PC-9 (cell line): Measurements from ENCODE around the gene PET100. TPM values are rescaled to one million over a fixed set of nuclear protein-coding genes. Genes with fewer than 3 reads are reported as not detected.

Experiments
- BruUV-seq: library from RNA; stranded (reverse); fragments of 400-500 nt; replicated peaks from 2 replicates; lab custom pipeline; 2021; lab: Mats Ljungman, UMichigan
- CTCF ChIA-PET: fragments of 300-600 bp; sonication (Branson Sonifier 250); formaldehyde crosslinking; loops from one replicate; lab custom pipeline; 2022; ENCODE audit warnings: antibody characterized with exemption; lab: Charles Lee
- POLR2A ChIA-PET: fragments of 300-600 bp; sonication (Branson Sonifier 250); formaldehyde crosslinking; loops from one replicate; lab custom pipeline; 2022; ENCODE audit warnings: antibody characterized with exemption; ENCODE audit not compliant: unreplicated experiment; lab: Charles Lee
- DNase-seq, 2 experiments: peaks; one replicate each; pipeline versions ENCODE4 v3.0.0 to v3.0.0-alpha.2; 2015 to 2022; ENCODE audit warnings: mixed read lengths in 1 of 2
- H2AFZ ChIP-seq: fragments of 200-600 bp; sonication (generic); 2 replicates; pipeline ENCODE4 v1.8.1; 2017; ENCODE audit warnings: antibody characterized with exemption
- H3F3A ChIP-seq: fragments of 200-600 bp; sonication (generic); 2 replicates; pipeline ENCODE4 v1.8.1; 2017; ENCODE audit warnings: antibody characterized with exemption, mild to moderate bottlenecking, low read depth; ENCODE audit not compliant: insufficient read depth
- H3K27ac ChIP-seq: fragments of 200-600 bp; sonication (generic); 2 replicates; pipeline ENCODE4 v1.6.1; 2016; ENCODE audit warnings: mixed run types
- H3K27me3 ChIP-seq: fragments of 200-600 bp; sonication (generic); 2 replicates; pipeline ENCODE4 v1.6.1; 2016; ENCODE audit warnings: low read depth, mixed run types; ENCODE audit not compliant: insufficient read depth
- H3K36me3 ChIP-seq: fragments of 200-600 bp; sonication (generic); 2 replicates; pipeline ENCODE4 v1.6.1; 2016; ENCODE audit warnings: low read depth, mixed run types
- H3K4me1 ChIP-seq: fragments of 200-600 bp; sonication (generic); replicated peaks from 2 replicates; pipeline ENCODE4 v1.6.1; 2016; ENCODE audit warnings: mixed run types; ENCODE audit not compliant: insufficient read depth
- H3K4me2 ChIP-seq: fragments of 200-600 bp; sonication (generic); 2 replicates; pipeline ENCODE4 v1.6.1; 2017; ENCODE audit warnings: mixed run types
- H3K4me3 ChIP-seq: fragments of 200-600 bp; sonication (generic); 2 replicates; pipeline ENCODE4 v1.6.1; 2016; ENCODE audit warnings: mixed run types
- H3K79me2 ChIP-seq: fragments of 200-600 bp; sonication (generic); 2 replicates; pipeline ENCODE4 v1.6.1; 2017; ENCODE audit warnings: low read depth, mixed run types
- H3K9me2 ChIP-seq: fragments of 200-600 bp; sonication (generic); 2 replicates; pipeline ENCODE4 v1.8.1; 2017; ENCODE audit warnings: mild to moderate bottlenecking; ENCODE audit not compliant: insufficient read depth
- H3K9me3 ChIP-seq: fragments of 200-600 bp; sonication (generic); 2 replicates; pipeline ENCODE4 v1.8.1; 2016; ENCODE audit warnings: low read depth; ENCODE audit not compliant: insufficient read depth
- H4K20me1 ChIP-seq: fragments of 200-600 bp; sonication (generic); 2 replicates; pipeline ENCODE4 v1.8.1; 2017; ENCODE audit not compliant: insufficient read depth
- EZH2 ChIP-seq: fragments of 200-600 bp; sonication (generic); IDR thresholded peaks from 2 replicates; pipeline ENCODE4 v1.8.0; 2017; ENCODE audit warnings: antibody characterized with exemption, low read depth
- intact Hi-C: fragments of 100-400 bp; cut with micrococcal nuclease; formaldehyde crosslinking; loops from one replicate; pipeline ENCODE4 v1.10.0; 2022; ENCODE audit not compliant: unreplicated experiment
- total RNA-seq: library from RNA; stranded (reverse); gene quantifications from 2 replicates; pipeline ENCODE4 v1.2.3, GENCODE V29; 2021
- TF ChIP-seq, protein P1 (sequence below): fragments of 200-600 bp; sonication (generic); conservative IDR thresholded peaks from 2 replicates; pipeline ENCODE4 v1.6.1; 2017; ENCODE audit warnings: mixed run types, antibody characterized with exemption, mild to moderate bottlenecking, moderate library complexity

Gene PET100
- total RNA-seq, 1 experiment from 2014 or later = 149 TPM

DNA sequence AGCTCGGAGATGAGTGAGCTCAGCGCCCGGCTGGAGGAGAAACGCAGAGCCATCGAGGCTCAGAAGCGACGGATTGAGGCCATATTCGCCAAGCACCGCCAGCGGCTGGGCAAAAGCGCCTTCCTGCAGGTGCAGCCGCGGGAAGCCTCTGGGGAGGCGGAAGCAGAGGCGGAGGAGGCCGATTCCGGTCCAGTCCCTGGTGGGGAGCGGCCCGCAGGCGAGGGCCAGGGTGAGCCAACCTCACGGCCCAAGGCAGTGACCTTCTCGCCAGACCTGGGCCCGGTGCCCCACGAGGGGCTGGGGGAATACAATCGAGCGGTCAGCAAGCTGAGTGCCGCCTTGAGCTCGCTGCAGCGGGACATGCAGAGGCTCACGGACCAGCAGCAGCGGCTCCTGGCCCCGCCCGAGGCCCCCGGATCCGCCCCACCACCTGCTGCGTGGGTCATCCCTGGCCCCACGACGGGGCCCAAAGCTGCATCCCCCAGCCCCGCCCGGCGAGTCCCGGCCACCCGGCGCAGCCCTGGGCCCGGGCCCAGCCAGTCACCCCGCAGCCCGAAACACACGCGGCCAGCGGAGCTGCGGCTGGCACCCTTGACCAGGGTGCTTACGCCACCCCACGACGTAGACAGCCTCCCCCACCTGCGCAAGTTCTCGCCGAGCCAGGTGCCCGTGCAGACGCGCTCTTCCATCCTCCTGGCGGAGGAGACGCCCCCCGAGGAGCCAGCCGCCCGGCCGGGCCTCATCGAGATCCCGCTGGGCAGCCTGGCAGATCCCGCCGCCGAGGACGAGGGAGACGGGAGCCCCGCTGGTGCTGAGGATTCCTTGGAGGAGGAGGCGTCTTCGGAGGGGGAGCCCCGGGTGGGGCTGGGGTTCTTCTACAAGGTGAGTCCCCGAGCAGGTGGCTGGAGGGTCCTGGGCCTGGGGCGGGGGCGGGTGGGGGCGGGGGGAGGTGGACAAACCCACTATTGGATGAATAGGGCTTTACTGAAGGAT lies 17.0 kb upstream of the PET100 start:
- intact Hi-C loops = no loop called here
- CTCF ChIA-PET = no interaction called here
- no peak overlapping the region for H2AFZ ChIP-seq
- peaks cover 5% of the 10 kb centered on the region; the same call in 1 of the 2 replicates for H3K4me1 ChIP-seq
- H4K20me1 ChIP-seq = peaks cover under 1% of the 10 kb centered on the region; the same call in 1 of the 2 replicates
- TF ChIP-seq, protein P1, sequence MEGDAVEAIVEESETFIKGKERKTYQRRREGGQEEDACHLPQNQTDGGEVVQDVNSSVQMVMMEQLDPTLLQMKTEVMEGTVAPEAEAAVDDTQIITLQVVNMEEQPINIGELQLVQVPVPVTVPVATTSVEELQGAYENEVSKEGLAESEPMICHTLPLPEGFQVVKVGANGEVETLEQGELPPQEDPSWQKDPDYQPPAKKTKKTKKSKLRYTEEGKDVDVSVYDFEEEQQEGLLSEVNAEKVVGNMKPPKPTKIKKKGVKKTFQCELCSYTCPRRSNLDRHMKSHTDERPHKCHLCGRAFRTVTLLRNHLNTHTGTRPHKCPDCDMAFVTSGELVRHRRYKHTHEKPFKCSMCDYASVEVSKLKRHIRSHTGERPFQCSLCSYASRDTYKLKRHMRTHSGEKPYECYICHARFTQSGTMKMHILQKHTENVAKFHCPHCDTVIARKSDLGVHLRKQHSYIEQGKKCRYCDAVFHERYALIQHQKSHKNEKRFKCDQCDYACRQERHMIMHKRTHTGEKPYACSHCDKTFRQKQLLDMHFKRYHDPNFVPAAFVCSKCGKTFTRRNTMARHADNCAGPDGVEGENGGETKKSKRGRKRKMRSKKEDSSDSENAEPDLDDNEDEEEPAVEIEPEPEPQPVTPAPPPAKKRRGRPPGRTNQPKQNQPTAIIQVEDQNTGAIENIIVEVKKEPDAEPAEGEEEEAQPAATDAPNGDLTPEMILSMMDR = no peak
- TF ChIP-seq EZH2 = no peak
- H3K79me2 ChIP-seq = no peaks in the 10 kb centered on the region
- BruUV-seq = TSS peak; percentile 47
- no peaks in the 10 kb centered on the region for H3K27me3 ChIP-seq
- no peak overlapping the region for H3K4me2 ChIP-seq
- H3K9me3 ChIP-seq = no peaks in the 10 kb centered on the region
- H3K27ac ChIP-seq = no peak overlapping the region
- H3K9me2 ChIP-seq = no peaks in the 10 kb centered on the region
- H3K4me3 ChIP-seq = no peak overlapping the region
- H3K36me3 ChIP-seq = peaks cover 4% of the 10 kb centered on the region
- DNase-seq = peak in 1 of 2 experiments; percentile 22
- H3F3A ChIP-seq = peaks cover 12% of the 10 kb centered on the region
- POLR2A ChIA-PET = no interaction called here

DNA sequence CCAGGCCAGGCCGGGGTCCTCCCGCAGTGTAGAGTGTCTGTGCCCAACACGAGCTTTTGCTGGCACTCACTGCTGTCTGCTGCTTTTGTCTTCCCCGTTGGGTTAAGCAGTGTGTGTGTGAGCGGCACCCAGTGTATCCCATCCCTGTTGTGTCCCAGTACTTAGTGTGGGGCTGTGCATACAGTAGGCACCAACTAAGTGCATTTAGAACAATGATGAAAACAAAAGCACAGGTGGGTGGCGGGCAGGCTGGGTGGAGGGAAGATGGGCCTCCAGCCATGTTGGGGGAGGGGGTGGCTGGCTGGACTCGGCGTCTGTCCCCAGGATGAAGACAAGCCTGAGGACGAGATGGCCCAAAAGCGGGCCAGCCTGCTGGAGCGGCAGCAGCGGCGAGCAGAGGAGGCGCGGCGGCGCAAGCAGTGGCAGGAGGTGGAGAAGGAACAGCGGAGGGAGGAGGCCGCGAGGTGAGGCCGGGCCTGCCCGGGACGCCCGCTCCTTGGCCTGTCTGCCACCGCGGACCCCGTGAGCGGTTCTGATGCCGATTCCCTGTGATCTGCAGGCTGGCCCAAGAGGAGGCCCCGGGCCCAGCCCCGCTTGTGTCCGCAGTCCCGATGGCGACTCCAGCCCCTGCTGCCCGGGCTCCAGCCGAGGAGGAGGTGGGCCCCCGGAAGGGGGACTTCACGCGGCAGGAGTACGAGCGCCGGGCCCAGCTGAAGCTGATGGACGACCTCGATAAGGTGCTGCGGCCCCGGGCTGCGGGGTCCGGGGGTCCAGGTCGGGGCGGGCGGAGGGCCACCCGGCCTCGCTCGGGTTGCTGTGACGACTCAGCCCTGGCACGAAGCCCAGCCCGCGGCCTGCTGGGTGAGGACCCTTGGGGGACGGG lies 14.5 kb upstream of the PET100 start:
- Histone ChIP-seq H3K27ac (no peak overlapping the region), H3F3A (peaks cover 28% of the 10 kb centered on the region), H3K4me1 (peaks cover 28% of the 10 kb centered on the region), H3K79me2 (no peaks in the 10 kb centered on the region), H2AFZ (no peak overlapping the region), H3K4me2 (no peak overlapping the region), H3K4me3 (no peak overlapping the region), H3K9me3 (no peaks in the 10 kb centered on the region), H3K27me3 (no peaks in the 10 kb centered on the region), H3K9me2 (no peaks in the 10 kb centered on the region), H4K20me1 (no peaks in the 10 kb centered on the region; the same call in 1 of the 2 replicates), H3K36me3 (peaks cover 6% of the 10 kb centered on the region; the same call in 1 of the 2 replicates)
- CTCF ChIA-PET = no interaction called here
- BruUV-seq = no TSS peak
- POLR2A ChIA-PET = no interaction called here
- peak in 1 of 2 experiments; percentile 26 for DNase-seq
- TF ChIP-seq EZH2 = no peak
- TF ChIP-seq, protein P1 = no peak
- intact Hi-C loops = no loop called here

DNA sequence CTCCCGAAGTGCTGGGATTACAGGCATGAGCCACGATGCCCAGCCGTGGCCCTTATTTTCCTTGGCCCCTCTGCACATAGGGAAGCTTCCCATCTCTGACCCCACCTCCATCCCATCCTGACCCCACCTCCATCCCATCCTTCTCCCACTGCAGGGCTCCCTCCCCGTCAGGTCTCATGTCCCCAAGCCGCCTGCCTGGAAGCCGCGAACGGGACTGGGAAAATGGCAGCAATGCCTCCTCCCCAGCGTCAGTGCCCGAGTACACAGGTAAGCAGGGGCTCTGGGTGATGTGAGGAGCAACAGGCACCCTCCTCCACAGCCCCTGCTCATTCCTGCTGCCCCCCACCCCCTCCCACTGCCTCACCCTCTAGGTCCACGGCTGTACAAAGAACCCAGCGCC lies 12.4 kb upstream of the PET100 start:
- no peak overlapping the region for H3K4me3 ChIP-seq
- DNase-seq = peak in 1 of 2 experiments; percentile 25
- intact Hi-C loops = no loop called here
- no peaks in the 10 kb centered on the region for H3K9me2 ChIP-seq
- H3K9me3 ChIP-seq = no peaks in the 10 kb centered on the region
- peaks cover 30% of the 10 kb centered on the region for H3K4me1 ChIP-seq
- ChIA-PET POLR2A (interaction anchor here (0.5 to 0.7 kb wide), 2 partner anchors 21 to 1252 kb away, joined by 15 to 30 read pairs; no protein-coding TSS in a partner anchor), CTCF (no interaction called here)
- no peaks in the 10 kb centered on the region for H3K79me2 ChIP-seq
- TF ChIP-seq EZH2 = no peak
- TF ChIP-seq, protein P1 = no peak
- H3K36me3 ChIP-seq = peaks cover 11% of the 10 kb centered on the region; the same call in 1 of the 2 replicates
- no peaks in the 10 kb centered on the region for H3K27me3 ChIP-seq
- BruUV-seq = no TSS peak
- H3K4me2 ChIP-seq = no peak overlapping the region
- no peaks in the 10 kb centered on the region for H4K20me1 ChIP-seq
- no peak overlapping the region for H3K27ac ChIP-seq
- peaks cover 31% of the 10 kb centered on the region for H3F3A ChIP-seq
- no peak overlapping the region for H2AFZ ChIP-seq
